NCI-H1105 treated with DMSO at 0.1 percent for 48 hours (cell line): Measurements from ENCODE around the gene MYF6.

Experiments used
- DNase-seq: peaks from one replicate; lab custom pipeline; 2025; lab: John Stamatoyannopoulos, UW

MYF6 gene

GRCh38 chr12:80707830-80708258 is 410 bp downstream of the MYF6 start:
- no peak for DNase-seq

GRCh38 chr12:80708259-80708974 is 983 bp downstream of the MYF6 start:
- no peak for DNase-seq

- no peak for DNase-seq
These were observed 1.5 kb downstream of the MYF6 start for GRCh38 chr12:80708975-80709328.

- DNase-seq: no peak
These were observed 2.6 kb downstream of the MYF6 start for GRCh38 chr12:80709811-80710726.

- DNase-seq: no peak
These were observed 3.5 kb downstream of the MYF6 start for GRCh38 chr12:80710727-80711449.

GRCh38 chr12:80711866-80712265 is 4.4 kb downstream of the MYF6 start:
- DNase-seq: no peak

- no peak for DNase-seq
These were observed 5.4 kb downstream of the MYF6 start for GRCh38 chr12:80712866-80713265.

- DNase-seq: no peak
These were observed 6.0 kb downstream of the MYF6 start for GRCh38 chr12:80713419-80713818.

- no peak for DNase-seq
These were observed 6.6 kb downstream of the MYF6 start for GRCh38 chr12:80714055-80714454.

GRCh38 chr12:80714846-80715245 is 7.4 kb downstream of the MYF6 start:
- no peak for DNase-seq

- no peak for DNase-seq
These were observed 8.3 kb downstream of the MYF6 start for GRCh38 chr12:80715713-80716249.

- DNase-seq: no peak
These were observed 9.4 kb downstream of the MYF6 start, which contains the start of gene MYF5 for GRCh38 chr12:80716696-80717469. MYF5 (plus strand) TSS chr12:80716912; CDS start chr12:80717064, 152 bp downstream.

- no peak for DNase-seq
These were observed 10.4 kb downstream of the MYF6 start for GRCh38 chr12:80717856-80718255.

- no peak for DNase-seq
These were observed 13.1 kb downstream of the MYF6 start for GRCh38 chr12:80720516-80720915.

GRCh38 chr12:80721326-80721725 is 13.9 kb downstream of the MYF6 start:
- no peak for DNase-seq

- no peak for DNase-seq
These were observed 38.5 kb downstream of the MYF6 start for GRCh38 chr12:80745851-80746505.

- no peak for DNase-seq
These were observed 40.4 kb downstream of the MYF6 start for GRCh38 chr12:80747800-80748199.

- DNase-seq: no peak
These were observed 42.0 kb downstream of the MYF6 start for GRCh38 chr12:80749456-80749855.

GRCh38 chr12:80752464-80752863 is 45.0 kb downstream of the MYF6 start:
- no peak for DNase-seq

- DNase-seq: no peak
These were observed 46.8 kb downstream of the MYF6 start for GRCh38 chr12:80754274-80754673.

GRCh38 chr12:80756875-80757274 is 49.4 kb downstream of the MYF6 start:
- DNase-seq: no peak
